GM19035 (cell line): ENCODE data around the gene RNF151.
"Not testable (repeated sequence)": the region's sequence is repeated elsewhere in the genome, so short reads cannot be mapped to it uniquely, and the experiment has no call there.

Experiments used
- ATAC-seq: cut with Tn5 transposase; IDR thresholded peaks from one replicate; pipeline ENCODE4 v1.9.1; 2021; ENCODE audit not compliant: unreplicated experiment

The RNF151 gene

GRCh38 chr16:1938316-1938715 is 28.3 kb upstream of the RNF151 start:
- ATAC-seq = no peak

- no peak for ATAC-seq
These were observed 27.7 kb upstream of the RNF151 start for GRCh38 chr16:1938910-1939309.

- not testable (repeated sequence) for ATAC-seq
These were observed 26.8 kb upstream of the RNF151 start for GRCh38 chr16:1939833-1940232.

GRCh38 chr16:1940273-1941161 is 26.1 kb upstream of the RNF151 start:
- no peak for ATAC-seq

- no peak for ATAC-seq
These were observed 25.3 kb upstream of the RNF151 start for GRCh38 chr16:1941162-1942046.

- no peak for ATAC-seq
These were observed 24.4 kb upstream of the RNF151 start for GRCh38 chr16:1942047-1942809.

- ATAC-seq = peak; percentile 94
These were observed 23.6 kb upstream of the RNF151 start, which contains the start of gene MSRB1 for GRCh38 chr16:1942810-1943726. MSRB1 (minus strand) TSS chr16:1943199; CDS start chr16:1943156, 43 bp downstream.

GRCh38 chr16:1944612-1945199 is 21.9 kb upstream of the RNF151 start:
- ATAC-seq = no peak

GRCh38 chr16:1945559-1946391 is 20.9 kb upstream of the RNF151 start:
- ATAC-seq = no peak

- ATAC-seq = no peak
These were observed 19.9 kb upstream of the RNF151 start for GRCh38 chr16:1946495-1947368.

- ATAC-seq = no peak
These were observed 19.3 kb upstream of the RNF151 start for GRCh38 chr16:1947369-1947670.

GRCh38 chr16:1949507-1949906 is 17.1 kb upstream of the RNF151 start:
- no peak for ATAC-seq

GRCh38 chr16:1950047-1950446 is 16.6 kb upstream of the RNF151 start:
- ATAC-seq = no peak

GRCh38 chr16:1950559-1950958 is 16.1 kb upstream of the RNF151 start:
- ATAC-seq = no peak

GRCh38 chr16:1953734-1954133 is 12.9 kb upstream of the RNF151 start:
- no peak for ATAC-seq

- ATAC-seq = not testable (repeated sequence)
These were observed 9.1 kb upstream of the RNF151 start for GRCh38 chr16:1957434-1958142.

GRCh38 chr16:1958143-1958491 is 8.5 kb upstream of the RNF151 start:
- ATAC-seq = not testable (repeated sequence)
